ENCODE data around the gene KRTAP10-12. TPM values are rescaled to one million over a fixed set of nuclear protein-coding genes. Genes with fewer than 3 reads are reported as not detected.
A peak's percentile ranks its signal among the peaks of the same experiment; 100 is the strongest.

KRTAP10-12 gene
- total and polyA plus RNA-seq, 2 of the 13 experiments (the other 11 are each of a cell fraction or from before 2014, with no cell fraction given): not detected

- TF ChIP-seq, protein P1, sequence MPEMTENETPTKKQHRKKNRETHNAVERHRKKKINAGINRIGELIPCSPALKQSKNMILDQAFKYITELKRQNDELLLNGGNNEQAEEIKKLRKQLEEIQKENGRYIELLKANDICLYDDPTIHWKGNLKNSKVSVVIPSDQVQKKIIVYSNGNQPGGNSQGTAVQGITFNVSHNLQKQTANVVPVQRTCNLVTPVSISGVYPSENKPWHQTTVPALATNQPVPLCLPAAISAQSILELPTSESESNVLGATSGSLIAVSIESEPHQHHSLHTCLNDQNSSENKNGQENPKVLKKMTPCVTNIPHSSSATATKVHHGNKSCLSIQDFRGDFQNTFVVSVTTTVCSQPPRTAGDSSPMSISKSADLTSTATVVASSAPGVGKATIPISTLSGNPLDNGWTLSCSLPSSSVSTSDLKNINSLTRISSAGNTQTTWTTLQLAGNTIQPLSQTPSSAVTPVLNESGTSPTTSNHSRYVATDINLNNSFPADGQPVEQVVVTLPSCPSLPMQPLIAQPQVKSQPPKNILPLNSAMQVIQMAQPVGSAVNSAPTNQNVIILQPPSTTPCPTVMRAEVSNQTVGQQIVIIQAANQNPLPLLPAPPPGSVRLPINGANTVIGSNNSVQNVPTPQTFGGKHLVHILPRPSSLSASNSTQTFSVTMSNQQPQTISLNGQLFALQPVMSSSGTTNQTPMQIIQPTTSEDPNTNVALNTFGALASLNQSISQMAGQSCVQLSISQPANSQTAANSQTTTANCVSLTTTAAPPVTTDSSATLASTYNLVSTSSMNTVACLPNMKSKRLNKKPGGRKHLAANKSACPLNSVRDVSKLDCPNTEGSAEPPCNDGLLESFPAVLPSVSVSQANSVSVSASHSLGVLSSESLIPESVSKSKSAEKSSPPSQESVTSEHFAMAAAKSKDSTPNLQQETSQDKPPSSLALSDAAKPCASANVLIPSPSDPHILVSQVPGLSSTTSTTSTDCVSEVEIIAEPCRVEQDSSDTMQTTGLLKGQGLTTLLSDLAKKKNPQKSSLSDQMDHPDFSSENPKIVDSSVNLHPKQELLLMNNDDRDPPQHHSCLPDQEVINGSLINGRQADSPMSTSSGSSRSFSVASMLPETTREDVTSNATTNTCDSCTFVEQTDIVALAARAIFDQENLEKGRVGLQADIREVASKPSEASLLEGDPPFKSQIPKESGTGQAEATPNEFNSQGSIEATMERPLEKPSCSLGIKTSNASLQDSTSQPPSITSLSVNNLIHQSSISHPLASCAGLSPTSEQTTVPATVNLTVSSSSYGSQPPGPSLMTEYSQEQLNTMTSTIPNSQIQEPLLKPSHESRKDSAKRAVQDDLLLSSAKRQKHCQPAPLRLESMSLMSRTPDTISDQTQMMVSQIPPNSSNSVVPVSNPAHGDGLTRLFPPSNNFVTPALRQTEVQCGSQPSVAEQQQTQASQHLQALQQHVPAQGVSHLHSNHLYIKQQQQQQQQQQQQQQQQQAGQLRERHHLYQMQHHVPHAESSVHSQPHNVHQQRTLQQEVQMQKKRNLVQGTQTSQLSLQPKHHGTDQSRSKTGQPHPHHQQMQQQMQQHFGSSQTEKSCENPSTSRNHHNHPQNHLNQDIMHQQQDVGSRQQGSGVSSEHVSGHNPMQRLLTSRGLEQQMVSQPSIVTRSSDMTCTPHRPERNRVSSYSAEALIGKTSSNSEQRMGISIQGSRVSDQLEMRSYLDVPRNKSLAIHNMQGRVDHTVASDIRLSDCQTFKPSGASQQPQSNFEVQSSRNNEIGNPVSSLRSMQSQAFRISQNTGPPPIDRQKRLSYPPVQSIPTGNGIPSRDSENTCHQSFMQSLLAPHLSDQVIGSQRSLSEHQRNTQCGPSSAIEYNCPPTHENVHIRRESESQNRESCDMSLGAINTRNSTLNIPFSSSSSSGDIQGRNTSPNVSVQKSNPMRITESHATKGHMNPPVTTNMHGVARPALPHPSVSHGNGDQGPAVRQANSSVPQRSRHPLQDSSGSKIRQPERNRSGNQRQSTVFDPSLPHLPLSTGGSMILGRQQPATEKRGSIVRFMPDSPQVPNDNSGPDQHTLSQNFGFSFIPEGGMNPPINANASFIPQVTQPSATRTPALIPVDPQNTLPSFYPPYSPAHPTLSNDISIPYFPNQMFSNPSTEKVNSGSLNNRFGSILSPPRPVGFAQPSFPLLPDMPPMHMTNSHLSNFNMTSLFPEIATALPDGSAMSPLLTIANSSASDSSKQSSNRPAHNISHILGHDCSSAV (CRISPR knock-in tag; IDR thresholded peaks at IDR 0.05; ENCODE audit: borderline replicate concordance): no peak
- TF ChIP-seq ZNF296 (CRISPR knock-in tag; conservative IDR thresholded peaks at IDR 0.05): no peak
- TF ChIP-seq GLMP (CRISPR knock-in tag; IDR thresholded peaks at IDR 0.05; ENCODE audit: borderline replicate concordance): no peak
- 0 out of 2 replicates have a peak, but pooled peaks have one; percentile 25 for TF ChIP-seq BHLHE40 (IDR thresholded peaks at IDR 0.05; ENCODE audit: low read length)
- TF ChIP-seq, protein P2, sequence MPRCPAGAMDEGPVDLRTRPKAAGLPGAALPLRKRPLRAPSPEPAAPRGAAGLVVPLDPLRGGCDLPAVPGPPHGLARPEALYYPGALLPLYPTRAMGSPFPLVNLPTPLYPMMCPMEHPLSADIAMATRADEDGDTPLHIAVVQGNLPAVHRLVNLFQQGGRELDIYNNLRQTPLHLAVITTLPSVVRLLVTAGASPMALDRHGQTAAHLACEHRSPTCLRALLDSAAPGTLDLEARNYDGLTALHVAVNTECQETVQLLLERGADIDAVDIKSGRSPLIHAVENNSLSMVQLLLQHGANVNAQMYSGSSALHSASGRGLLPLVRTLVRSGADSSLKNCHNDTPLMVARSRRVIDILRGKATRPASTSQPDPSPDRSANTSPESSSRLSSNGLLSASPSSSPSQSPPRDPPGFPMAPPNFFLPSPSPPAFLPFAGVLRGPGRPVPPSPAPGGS (CRISPR knock-in tag; IDR thresholded peaks at IDR 0.05): peak; percentile 86
- no peak for TF ChIP-seq HNF1A (IDR thresholded peaks at IDR 0.05; ENCODE audit: low read depth)
- no peak for TF ChIP-seq HNF1A (CRISPR knock-in tag; IDR thresholded peaks at IDR 0.05; ENCODE audit: borderline replicate concordance)
- peak; percentile 51 for TF ChIP-seq PAXIP1 (CRISPR knock-in tag; conservative IDR thresholded peaks at IDR 0.05)
Measured at GRCh38 chr21:44702973-44703730, 6.2 kb downstream of the KRTAP10-12 start (continued).
